DND-41 (cell line): ENCODE results near the gene SIRT3.

ENCODE experiments used
- ATAC-seq: fragments of 200-7000 bp; cut with Tn5 transposase; 3 replicates; pipeline ENCODE4 v1.9.1; 2021; ENCODE audit warnings: low read depth; ENCODE audit not compliant: insufficient read depth
- DNase-seq: peaks from one replicate; pipeline ENCODE4 v3.0.0-alpha.2; 2020
- H2AFZ ChIP-seq: 2 replicates; pipeline ENCODE4 v1.6.0; 2012; ENCODE audit warnings: low read depth, low read length
- H3K27ac ChIP-seq: 2 replicates; pipeline ENCODE4 v1.5.1; 2012; ENCODE audit warnings: low read length, inconsistent platforms
- H3K27me3 ChIP-seq: fragments of 200-600 bp; sonication (generic); 2 replicates; pipeline ENCODE4 v1.6.0; 2012; ENCODE audit warnings: low read length, mild to moderate bottlenecking, inconsistent platforms; ENCODE audit not compliant: insufficient read depth, poor library complexity
- H3K36me3 ChIP-seq: 2 replicates; pipeline ENCODE4 v1.5.1; 2012; ENCODE audit warnings: low read length, inconsistent platforms; ENCODE audit not compliant: insufficient read depth
- H3K4me1 ChIP-seq: 2 replicates; pipeline ENCODE4 v1.5.1; 2012; ENCODE audit warnings: mild to moderate bottlenecking, low read length; ENCODE audit not compliant: insufficient read depth
- H3K4me2 ChIP-seq: 2 replicates; pipeline ENCODE4 v1.6.0; 2012; ENCODE audit warnings: mild to moderate bottlenecking, moderate library complexity, low read length, inconsistent platforms; ENCODE audit not compliant: insufficient read depth
- H3K4me3 ChIP-seq, 2 experiments: fragments of 200-600 bp in 1 of 2; shearing (Covaris generic) in 1 of 2; 2 replicates each; pipeline ENCODE4 v1.5.1; 2012 to 2016; ENCODE audit warnings: inconsistent platforms in 2 of 2, low read length in 2 of 2, mild to moderate bottlenecking in 2 of 2, low read depth in 1 of 2, moderate library complexity in 1 of 2
- H3K79me2 ChIP-seq: 2 replicates; pipeline ENCODE4 v1.6.0; 2012; ENCODE audit warnings: low read length, inconsistent platforms; ENCODE audit not compliant: insufficient read depth
- H3K9ac ChIP-seq: 2 replicates; pipeline ENCODE4 v1.6.0; 2012; ENCODE audit warnings: low read depth, mild to moderate bottlenecking, inconsistent platforms, low read length, moderate library complexity
- H3K9me3 ChIP-seq: 2 replicates; pipeline ENCODE4 v1.5.1; 2012; ENCODE audit warnings: low read length, moderate library complexity, mild to moderate bottlenecking, inconsistent platforms; ENCODE audit not compliant: insufficient read depth, severe bottlenecking
- H4K20me1 ChIP-seq: 2 replicates; pipeline ENCODE4 v1.6.0; 2012; ENCODE audit warnings: low read length; ENCODE audit not compliant: insufficient read depth
- CTCF ChIP-seq: IDR thresholded peaks from 2 replicates; pipeline ENCODE4 v1.5.1; 2012; ENCODE audit warnings: borderline replicate concordance, low read length, moderate library complexity, mild to moderate bottlenecking; ENCODE audit not compliant: poor library complexity, severe bottlenecking; ENCODE audit errors: extremely low read depth
- EZH2 ChIP-seq: IDR thresholded peaks from 3 replicates; pipeline ENCODE4 v1.6.1; 2012; ENCODE audit warnings: borderline replicate concordance, low read depth, mild to moderate bottlenecking, moderate library complexity, low read length, inconsistent platforms; ENCODE audit not compliant: severe bottlenecking

SIRT3 gene

GRCh38 chr11:279966-280705 is 44.0 kb upstream of the SIRT3 start:
- no peak overlapping the region for H3K9ac ChIP-seq
- H3K27ac ChIP-seq: no peak overlapping the region
- H3K27me3 ChIP-seq: no peaks in the 10 kb centered on the region
- DNase-seq (no peak), ATAC-seq (no peak)
- H3K9me3 ChIP-seq: no peaks in the 10 kb centered on the region
- H3K4me1 ChIP-seq: peaks cover 10% of the 10 kb centered on the region
- TF ChIP-seq EZH2 (no peak), CTCF (no peak)
- H3K36me3 ChIP-seq: no peaks in the 10 kb centered on the region
- no peaks in the 10 kb centered on the region for H3K79me2 ChIP-seq
- H3K4me3 ChIP-seq: no peak overlapping the region
- H3K4me2 ChIP-seq: no peak overlapping the region
- no peaks in the 10 kb centered on the region for H4K20me1 ChIP-seq
- no peak overlapping the region for H2AFZ ChIP-seq

- H3K27me3 ChIP-seq: no peaks in the 10 kb centered on the region
- no peak overlapping the region for H2AFZ ChIP-seq
- H3K4me3 ChIP-seq: no peak overlapping the region
These were observed 43.2 kb upstream of the SIRT3 start for GRCh38 chr11:279040-279965.

GRCh38 chr11:278001-278951 is 42.1 kb upstream of the SIRT3 start, which contains the start of gene NLRP6:
TSS of gene NLRP6 (plus strand) at chr11:278407. CDS start at chr11:278570, 163 bp downstream.
- TF ChIP-seq EZH2: no peak
- no peak for TF ChIP-seq CTCF
- DNase-seq (no peak), ATAC-seq (0 out of 3 replicates have a peak, but pooled peaks have one; percentile 24)
- Histone ChIP-seq H3K27ac (peak within 1 kb of the TSS; percentile 60), H3K36me3 (no peaks in the 10 kb centered on the region), H3K4me1 (peaks cover 10% of the 10 kb centered on the region), H3K27me3 (no peaks in the 10 kb centered on the region), H3K79me2 (no peaks in the 10 kb centered on the region), H3K9ac (no peak within 1 kb of the TSS), H4K20me1 (no peaks in the 10 kb centered on the region), H2AFZ (no peak within 1 kb of the TSS), H3K9me3 (no peaks in the 10 kb centered on the region), H3K4me3 (no peak within 1 kb of the TSS), H3K4me2 (no peak within 1 kb of the TSS)

More at GRCh38 chr11:279040-279965, 43.2 kb upstream of the SIRT3 start:
- no peak for TF ChIP-seq EZH2
- no peak for TF ChIP-seq CTCF
- Histone ChIP-seq H3K4me2 (no peak overlapping the region), H3K9me3 (no peaks in the 10 kb centered on the region), H3K27ac (no peak overlapping the region), H3K4me1 (peaks cover 10% of the 10 kb centered on the region), H3K9ac (no peak overlapping the region), H3K36me3 (no peaks in the 10 kb centered on the region), H4K20me1 (no peaks in the 10 kb centered on the region), H3K79me2 (no peaks in the 10 kb centered on the region)
- ATAC-seq (no peak), DNase-seq (no peak)
